GM19452 (cell line): ENCODE results near the gene ZBTB16.

ENCODE experiments used
- ATAC-seq: cut with Tn5 transposase; IDR thresholded peaks from one replicate; pipeline ENCODE4 v1.9.1; 2021; ENCODE audit not compliant: unreplicated experiment

The ZBTB16 gene

DNA sequence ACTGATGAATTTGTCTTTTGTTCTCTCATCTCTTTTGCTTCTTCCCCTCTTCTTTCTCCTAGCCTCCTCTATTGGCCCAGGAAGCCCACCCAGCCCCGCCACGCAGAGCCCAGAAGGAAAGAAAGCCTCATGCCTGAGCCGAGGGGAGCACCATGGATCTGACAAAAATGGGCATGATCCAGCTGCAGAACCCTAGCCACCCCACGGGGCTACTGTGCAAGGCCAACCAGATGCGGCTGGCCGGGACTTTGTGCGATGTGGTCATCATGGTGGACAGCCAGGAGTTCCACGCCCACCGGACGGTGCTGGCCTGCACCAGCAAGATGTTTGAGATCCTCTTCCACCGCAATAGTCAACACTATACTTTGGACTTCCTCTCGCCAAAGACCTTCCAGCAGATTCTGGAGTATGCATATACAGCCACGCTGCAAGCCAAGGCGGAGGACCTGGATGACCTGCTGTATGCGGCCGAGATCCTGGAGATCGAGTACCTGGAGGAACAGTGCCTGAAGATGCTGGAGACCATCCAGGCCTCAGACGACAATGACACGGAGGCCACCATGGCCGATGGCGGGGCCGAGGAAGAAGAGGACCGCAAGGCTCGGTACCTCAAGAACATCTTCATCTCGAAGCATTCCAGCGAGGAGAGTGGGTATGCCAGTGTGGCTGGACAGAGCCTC lies 3.8 kb downstream of the ZBTB16 start:
- ATAC-seq = no peak

GRCh38 chr11:114063829-114064201 lies 4.3 kb downstream of the ZBTB16 start:
- no peak for ATAC-seq

DNA sequence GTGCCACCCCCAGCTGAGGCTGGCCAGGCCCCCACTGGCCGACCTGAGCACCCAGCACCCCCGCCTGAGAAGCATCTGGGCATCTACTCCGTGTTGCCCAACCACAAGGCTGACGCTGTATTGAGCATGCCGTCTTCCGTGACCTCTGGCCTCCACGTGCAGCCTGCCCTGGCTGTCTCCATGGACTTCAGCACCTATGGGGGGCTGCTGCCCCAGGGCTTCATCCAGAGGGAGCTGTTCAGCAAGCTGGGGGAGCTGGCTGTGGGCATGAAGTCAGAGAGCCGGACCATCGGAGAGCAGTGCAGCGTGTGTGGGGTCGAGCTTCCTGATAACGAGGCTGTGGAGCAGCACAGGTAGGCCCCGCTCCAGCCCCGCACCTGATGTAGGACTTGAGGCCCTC lies 4.7 kb downstream of the ZBTB16 start:
- no peak for ATAC-seq

DNA sequence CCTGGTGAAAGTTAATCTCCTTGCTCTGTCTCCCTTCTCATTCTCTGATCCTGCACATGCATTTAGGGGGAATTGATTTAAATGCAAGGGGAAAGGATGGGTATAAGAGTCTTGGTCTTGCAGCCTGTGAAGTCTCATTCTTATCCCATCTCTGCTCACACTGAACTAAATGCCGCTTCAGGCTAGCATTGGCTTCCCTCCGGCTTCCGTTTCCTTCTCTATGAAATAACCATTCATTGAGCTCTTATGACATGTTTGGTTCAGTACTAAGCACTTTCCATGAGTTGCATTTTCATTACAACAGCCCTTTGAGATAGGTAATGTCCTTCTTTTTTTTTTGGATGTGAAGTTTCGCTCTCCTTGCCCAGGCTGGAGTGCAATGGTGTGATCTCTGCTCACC lies 5.6 kb downstream of the ZBTB16 start:
- ATAC-seq = no peak

DNA sequence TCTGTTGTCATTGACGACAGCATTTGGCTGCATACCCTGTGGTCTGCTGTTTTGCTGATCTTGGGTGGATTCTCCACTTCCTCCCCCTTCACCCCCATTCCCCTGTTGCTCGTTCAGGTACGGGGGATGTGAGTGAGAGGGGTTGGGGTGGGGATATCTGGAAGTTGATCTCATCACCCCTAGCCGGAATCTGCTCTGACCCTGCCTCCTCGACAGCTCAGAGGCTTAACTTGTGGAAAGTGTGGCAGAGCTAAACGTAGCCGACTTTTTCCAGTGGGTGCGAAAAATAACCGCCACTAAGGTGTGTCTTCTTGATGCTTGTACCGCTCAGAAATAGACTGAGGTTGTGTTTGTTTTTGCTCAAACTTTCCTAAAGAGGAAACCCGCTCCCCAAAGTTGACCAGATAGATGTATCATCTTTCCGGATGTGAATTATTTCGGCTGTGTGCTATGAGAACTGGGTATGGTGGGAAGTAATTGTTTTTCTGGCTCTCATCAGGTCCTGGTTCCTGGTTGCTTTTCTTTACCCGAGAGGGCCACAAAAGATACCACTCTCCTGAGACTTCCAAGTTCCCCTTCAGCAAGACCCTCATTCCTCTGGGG lies 6.6 kb downstream of the ZBTB16 start:
- ATAC-seq = no peak

DNA sequence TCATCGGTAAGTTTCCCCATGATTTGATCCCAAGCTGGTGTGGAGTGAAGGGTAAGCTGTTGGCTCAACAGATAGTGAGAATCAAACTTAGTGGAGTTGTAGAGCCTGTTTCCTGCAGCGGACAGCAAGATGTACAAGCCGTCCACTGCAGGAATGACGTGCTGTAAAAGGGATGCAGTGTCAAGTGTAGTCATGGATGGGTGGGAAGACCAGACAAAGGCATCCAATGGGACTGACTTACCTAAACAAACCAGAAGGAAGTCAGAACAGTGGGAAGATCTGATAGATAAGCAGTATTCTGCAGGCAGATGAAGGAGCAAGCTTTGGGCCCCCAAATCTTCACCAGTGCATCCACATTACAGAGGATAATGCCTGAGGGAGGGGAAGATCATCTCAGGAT lies 8.8 kb downstream of the ZBTB16 start:
- no peak for ATAC-seq

GRCh38 chr11:114070464-114071139 lies 11.1 kb downstream of the ZBTB16 start:
- ATAC-seq = no peak

DNA sequence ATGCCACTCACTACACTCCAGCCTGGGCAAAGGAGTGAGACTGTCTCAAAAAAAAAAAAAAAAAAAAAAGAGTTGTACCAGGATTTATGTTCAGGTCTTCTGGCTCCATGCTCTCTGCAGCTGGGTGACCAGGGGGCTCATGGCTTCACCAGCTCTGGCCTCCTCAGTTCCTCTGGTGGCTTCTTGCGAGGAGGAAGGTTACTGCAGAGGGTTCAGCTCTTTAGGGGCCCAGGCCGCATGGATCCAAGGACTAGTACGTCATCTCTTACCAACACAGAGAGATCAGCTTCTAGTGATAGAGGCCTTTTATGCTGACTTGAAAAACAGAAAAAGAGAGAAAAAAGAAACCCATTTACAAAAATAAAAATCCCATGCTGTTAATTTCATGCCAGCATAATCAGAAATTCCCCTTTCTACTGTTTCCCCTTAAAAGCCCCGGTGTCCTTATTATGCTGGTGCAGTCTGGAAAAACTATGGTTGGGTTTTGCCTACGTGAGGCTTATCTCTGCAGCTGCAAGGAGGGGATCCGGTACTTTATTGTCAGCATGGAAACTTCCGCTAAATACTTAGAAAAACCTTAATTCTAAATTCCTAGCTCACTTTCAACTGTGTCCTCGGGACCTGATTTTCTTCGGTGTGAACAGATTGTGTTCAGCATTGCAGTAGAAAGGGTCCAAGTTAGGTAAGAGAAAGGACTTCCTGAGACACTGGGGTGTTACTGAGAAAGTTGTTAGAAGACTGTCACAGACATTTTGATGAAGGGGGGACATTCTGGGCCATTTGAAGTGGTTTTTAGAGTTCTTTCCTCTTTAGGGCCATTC lies 13.7 kb downstream of the ZBTB16 start:
- no peak for ATAC-seq

- ATAC-seq = no peak
These were observed 14.4 kb downstream of the ZBTB16 start for GRCh38 chr11:114073828-114074381.

DNA sequence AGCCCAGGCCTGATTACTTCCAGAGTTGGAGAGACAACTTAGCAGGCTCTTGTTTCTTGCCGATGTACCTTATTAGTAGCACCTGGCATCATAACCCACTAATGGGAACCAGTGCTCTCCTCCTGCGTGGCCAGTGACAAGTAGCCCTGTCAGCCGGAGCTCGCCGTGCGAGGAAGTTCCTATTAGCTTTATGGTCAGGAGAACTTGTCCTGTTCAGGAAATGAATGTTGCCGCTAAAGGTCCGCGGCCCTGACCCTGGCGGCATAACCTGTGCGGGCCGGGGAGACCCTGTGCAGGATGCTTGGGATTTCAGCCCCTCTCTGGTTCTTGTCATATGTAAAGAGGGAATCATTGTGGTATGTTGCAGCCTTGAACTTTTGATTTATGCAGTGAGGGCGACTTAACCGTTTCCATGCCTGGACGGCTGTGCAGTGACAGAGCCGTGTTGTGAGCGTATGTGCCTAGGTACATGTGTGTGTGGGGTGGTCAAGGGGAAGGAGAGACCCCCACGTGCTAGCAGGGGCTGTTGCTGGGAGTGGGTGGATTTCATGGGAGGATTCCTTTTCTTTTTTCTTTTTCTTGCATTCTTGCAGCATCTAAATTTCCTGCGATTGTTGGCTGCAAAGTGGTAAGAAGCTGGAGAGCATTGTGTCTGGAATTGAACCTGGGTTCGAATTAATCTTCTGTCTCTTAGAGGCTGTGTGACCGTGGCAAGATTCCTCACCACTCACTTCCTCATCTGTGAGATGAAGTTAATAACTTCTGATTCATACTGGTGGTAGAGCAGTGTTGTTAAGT lies 15.2 kb downstream of the ZBTB16 start:
- no peak for ATAC-seq

DNA sequence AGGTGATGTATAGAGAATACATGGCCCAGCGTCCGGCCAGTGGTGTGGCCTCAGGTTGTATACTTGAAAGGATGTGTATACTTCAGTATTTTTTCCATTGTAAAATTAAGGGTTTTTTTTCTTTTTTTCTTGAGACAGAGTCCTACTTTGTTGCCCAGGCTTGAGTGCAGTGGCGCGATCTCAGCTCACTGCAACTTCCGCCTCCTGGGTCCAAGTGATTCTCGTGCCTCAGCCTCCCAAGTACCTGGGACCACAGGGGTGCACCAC lies 15.8 kb downstream of the ZBTB16 start:
- no peak for ATAC-seq

- ATAC-seq = no peak
These were observed 16.5 kb downstream of the ZBTB16 start for GRCh38 chr11:114075891-114076441.

- no peak for ATAC-seq
These were observed 17.4 kb downstream of the ZBTB16 start for GRCh38 chr11:114076921-114077331.

DNA sequence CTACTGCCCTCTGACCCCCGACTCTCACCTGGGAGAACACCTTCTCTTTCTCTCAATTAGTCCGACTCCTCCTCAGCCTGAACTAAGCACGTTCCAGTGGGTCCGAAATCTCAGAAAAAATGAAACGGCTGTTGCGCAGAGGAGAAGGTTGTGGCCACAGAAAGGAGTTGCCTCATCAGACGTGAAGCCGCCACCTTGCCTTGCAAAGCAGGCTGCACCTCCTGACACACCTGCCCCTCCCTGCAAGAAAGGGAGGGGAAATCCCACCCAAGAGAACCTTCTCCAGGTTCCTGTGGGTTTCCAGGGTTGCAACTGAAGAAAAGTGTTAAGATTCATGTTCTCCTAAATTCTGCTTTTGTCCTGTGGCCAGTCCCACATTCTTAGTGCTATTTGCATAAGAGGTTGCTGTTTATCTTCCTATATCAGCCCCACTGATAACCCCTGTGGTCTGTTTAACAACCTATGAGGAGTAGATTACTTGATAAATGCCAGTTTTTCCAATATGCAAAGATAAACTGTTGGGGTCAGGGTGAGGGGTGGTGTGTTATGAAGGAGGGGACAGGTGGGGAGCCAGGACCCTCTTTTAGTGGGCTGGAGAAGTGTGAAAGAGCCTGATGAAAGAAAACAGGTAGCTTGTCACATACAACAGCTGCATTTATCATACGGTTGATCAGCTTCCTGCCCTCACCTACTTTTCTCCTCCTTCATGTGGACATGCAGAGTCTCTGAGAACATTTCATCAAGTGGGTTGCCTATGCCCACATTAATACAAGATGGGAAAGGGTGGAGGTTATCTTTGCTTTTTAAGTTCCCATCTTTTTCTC lies 18.2 kb downstream of the ZBTB16 start:
- ATAC-seq = no peak

- no peak for ATAC-seq
These were observed 18.9 kb downstream of the ZBTB16 start for GRCh38 chr11:114078423-114078822.

GRCh38 chr11:114079511-114080065 lies 20.1 kb downstream of the ZBTB16 start:
- ATAC-seq = no peak

DNA sequence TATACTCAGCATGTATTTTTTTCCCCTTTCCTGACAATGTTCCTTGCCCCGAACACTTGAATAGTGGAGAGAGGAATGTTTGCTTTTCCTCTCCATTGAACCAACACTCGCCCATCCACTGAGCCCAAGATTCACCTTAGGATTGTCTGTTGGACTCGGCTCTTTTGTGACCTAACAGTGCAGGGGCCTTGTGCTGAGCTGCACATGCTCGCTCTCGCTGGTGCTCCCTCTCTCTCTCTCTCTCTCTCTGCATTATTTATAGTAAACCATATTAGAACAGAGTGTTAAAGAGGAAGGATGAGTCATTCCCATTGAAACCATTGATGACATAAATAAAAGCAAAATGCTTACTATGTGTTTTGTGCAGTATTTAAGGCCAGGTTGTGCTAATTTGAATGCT lies 20.7 kb downstream of the ZBTB16 start:
- ATAC-seq = no peak

DNA sequence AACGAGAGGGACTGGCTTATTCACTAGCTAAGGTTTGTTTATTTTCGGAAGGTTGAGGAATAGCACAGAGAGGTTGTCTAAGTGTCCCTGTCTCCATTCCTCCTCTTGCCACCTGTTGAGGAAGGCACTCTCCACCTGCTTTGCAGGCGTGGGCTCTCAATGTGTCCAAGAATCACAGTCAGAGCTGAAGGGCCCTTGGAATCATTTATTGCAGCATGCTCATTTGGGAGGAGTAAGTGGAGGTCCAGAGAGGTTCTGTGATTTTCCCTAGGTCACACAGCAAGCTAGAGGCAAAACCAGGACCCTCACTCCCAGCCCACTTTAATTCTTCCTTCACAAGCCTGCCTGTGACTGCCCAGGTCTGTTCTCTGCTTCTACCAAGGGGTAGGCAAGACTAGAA lies 21.3 kb downstream of the ZBTB16 start:
- no peak for ATAC-seq

- ATAC-seq = no peak
These were observed 22.3 kb downstream of the ZBTB16 start for GRCh38 chr11:114081641-114082414.
